HL-60/S4 treated with retinoic acid at 250 ng/mL for 4 days and 3 days (cell line): ENCODE measurements around the gene EXD3.
"Not testable (repeated sequence)": the region's sequence is repeated elsewhere in the genome, so short reads cannot be mapped to it uniquely, and the experiment has no call there.

ENCODE experiments used
- in situ Hi-C: fragments of 300-500 bp; cut with MboI; formaldehyde crosslinking; loops from 2 replicates; pipeline ENCODE4 v1.7.0; 2022; ENCODE audit warnings: low sequenced_read_pairs

The EXD3 gene

DNA sequence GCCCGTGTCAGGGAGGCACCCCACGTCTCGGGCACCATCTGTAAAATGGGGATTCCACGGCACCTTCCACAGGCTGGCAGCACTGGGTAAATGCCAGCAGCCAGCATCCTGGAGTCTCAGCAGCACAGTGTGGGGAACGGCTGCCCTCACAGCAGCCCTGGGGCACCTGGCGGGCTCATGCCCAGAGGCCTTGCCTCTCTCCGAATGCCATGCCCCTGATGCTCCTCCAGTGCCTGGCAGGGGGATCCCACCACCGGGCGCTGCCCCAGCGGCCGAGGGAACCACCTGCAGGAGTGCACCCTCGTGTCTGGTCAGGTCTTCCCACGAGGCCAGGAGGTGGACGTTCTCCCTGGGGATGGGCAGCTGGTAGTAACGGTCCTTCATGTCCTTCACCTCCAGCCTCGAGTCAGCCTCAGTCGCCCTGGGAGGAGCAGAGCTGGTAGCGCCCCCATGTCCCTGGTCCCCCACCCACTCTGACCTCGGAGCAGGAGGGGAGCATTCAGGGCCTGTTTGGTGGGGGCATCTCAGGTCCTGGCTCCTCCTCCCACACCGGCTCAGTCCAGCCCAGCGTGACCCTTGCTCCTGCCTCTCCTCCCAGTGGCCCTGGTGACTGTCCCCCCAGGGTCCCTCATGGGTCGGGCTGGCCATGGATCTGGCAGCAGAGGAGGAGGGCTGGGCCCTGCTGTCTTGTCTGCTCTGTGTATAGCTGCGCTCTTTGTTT lies 71.0 kb downstream of the EXD3 start:
- in situ Hi-C loops, result no loop called here

DNA sequence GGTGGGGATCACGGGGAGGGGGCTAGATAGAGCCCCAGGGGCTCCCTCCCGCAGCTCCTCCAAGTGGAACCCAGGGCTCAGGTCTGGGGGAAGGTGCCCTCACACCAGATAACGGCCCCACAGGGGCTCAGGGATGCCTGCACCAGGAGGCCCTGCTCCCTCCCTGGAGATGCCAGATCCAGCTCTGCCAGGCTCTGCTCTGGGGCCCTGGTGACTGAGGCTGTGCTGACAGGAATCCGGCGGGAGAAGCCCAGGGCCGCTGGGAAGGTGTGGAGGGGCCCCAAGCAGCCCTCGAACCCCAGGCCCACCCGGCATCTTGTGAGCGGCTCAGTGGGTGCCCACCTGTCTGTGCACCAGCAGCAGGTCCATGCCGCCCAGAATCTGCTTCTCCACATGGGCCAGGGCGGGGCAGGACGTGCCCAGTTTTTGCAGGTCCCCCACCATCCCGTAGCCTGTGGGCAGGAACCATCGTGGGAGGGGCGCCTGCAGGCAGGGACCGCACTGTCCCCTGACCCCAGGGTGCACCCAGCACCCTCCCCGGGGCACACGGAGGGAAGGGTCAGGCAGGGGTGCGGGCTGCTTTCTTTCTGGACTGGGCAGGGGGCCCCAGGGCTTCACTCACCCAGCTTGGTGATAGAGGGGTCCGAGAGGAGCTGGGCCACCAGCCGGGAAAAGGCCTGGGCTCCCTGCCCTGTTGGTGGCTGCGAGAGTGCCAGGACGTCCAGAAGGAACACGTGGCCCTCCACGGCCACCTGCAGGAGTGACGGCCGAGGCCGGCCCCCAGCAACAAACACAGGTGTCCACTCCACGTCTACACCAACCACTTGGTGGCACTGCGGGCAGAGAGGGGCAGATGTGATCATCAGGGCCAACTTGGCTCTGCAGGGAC lies 72.0 kb downstream of the EXD3 start:
- in situ Hi-C loops, result no loop called here

DNA sequence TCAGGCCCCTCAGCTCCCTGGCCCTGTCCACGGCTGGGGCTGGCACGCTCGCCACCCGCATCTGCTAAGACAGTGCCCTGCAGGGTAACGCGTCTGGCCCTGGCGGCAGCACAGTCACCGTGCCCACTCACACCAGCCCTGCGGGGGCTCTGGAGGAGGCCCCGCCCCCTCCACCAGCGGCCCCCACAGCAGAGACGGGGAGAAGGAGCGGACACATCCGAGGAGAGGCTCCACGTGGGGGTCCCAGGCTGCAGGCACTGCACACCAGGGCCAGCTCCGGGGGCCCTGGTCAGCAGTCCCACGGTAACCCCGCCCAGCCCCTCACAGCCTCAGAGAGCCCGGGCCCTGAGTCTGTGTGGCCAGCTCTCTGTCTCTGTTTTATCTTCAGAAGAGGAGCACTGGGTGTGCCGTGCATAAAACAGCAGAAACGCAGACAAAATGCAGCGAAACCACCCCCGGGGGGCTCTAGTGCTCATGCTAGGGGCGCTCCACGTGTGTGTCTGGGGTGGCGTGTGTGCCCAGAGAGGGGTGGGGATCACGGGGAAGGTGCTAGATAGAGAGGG lies 73.4 kb downstream of the EXD3 start:
- in situ Hi-C loops, result no loop called here

DNA sequence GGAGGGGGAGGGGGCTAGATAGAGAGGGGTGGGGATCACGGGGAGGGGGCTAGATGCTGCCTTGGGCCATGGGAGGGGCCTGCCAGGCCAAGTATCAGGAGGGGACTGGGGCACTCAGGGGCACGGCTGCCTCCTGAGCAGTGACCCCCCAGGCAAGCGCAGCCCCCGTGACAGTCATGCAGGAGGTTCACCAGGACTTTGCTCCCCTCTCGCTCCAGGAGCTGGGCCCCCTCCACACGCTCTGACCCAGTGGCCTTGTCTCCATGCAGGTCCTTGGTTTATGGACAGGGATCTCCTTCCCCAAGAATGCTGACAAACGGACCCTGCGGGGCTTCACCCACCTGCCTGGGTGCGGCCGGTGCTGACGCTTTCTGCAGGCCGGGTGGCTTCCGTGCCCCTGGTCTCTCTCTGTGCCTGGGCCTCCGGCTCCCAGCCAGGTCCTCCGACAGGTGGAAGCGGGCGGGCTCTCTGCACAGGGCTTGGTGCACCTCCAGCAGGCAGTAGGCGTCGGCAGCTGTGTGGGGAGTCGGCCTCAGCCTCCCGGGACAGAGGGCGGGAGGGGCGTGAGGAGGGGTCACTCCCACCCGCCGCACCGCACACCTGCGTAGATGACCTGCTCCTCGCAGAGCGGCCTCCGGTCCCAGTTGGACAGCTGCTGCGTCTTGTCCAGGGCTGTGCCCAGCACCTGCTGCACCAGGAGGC lies 74.0 kb downstream of the EXD3 start:
- in situ Hi-C loops, result no loop called here

DNA sequence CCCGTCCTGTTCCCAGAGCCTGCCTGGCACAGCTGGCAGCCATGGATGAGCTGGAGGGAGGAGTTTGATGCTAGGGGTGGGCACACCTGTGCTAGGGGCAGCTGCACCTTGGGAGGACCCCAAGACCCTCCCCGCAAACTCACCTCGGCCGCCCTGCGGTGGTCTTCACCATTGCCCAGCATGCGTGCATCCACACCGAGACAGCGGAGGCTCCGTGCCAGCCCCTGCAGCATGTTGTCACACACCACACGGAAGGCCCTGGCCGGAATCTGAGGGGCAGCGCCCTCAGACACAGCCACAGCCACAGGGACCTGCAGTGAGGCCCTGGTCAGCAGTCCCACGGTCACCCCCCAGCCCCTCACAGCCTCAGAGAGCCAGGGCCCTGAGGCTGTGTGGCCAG lies 75.0 kb downstream of the EXD3 start:
- in situ Hi-C loops, result no loop called here

DNA sequence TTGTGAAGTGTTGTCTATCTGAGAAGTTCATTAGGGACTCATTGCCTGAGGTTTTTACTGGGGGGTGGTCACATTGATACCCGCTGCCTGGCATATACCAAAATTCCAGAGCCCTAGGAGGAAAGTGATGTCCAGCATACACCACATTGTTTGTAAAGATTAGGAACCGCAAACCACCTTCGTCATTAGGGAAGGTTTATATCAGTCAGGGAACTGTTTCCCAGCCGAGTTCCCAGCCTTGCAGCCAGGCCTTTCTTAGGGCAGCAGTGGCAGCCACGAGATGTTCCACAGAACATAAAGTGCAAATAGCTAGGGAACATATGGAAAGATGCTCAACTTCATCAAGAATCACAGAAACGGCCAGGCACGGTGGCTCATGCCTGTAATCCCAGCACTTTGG lies 80.5 kb downstream of the EXD3 start:
- in situ Hi-C loops, result no loop called here

DNA sequence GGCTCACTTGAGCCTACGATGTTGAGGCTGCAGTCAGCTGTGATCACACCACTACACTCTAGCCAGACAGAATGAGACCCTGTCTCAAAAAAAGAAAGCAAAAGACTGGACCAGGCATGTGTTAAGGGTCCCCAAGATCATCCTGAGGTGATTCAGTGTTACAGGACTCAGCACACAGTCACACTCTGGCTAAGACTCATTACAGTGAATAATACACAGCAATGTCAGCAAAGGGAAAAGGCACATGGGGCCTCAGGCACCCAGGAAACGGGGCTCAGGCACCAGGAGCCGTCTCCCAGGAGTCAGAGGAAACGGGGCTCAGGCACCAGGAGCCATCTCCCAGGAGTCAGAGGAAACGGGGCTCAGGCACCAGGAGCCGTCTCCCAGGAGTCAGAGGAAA lies 81.7 kb downstream of the EXD3 start:
- in situ Hi-C loops, result no loop called here

DNA sequence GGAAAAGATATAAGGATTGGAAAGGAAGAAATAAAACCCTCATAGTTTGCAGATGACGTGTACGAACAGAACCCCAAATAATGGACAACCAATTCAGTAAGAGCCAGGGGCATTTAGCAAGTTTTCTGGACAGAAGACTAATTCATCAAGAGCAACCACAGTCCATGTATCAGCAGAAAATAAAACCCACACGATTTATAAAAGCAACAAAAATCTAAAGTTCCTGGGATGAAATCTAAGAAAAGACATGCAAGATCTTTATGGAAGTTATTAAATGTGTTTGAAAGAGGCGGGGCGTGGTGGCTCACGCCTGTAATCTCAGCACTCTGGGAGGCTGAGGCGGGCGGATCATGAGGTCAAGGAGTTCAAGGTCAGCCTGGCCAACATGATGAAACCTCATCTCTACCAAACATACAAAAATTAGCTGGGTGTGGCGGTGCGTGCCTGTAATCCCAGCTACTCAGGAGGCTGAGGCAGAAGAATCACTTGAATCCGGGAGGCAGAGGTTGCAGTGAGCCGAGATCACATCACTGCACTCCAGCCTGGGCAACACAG lies 83.0 kb downstream of the EXD3 start:
- in situ Hi-C loops, result not testable (repeated sequence)

DNA sequence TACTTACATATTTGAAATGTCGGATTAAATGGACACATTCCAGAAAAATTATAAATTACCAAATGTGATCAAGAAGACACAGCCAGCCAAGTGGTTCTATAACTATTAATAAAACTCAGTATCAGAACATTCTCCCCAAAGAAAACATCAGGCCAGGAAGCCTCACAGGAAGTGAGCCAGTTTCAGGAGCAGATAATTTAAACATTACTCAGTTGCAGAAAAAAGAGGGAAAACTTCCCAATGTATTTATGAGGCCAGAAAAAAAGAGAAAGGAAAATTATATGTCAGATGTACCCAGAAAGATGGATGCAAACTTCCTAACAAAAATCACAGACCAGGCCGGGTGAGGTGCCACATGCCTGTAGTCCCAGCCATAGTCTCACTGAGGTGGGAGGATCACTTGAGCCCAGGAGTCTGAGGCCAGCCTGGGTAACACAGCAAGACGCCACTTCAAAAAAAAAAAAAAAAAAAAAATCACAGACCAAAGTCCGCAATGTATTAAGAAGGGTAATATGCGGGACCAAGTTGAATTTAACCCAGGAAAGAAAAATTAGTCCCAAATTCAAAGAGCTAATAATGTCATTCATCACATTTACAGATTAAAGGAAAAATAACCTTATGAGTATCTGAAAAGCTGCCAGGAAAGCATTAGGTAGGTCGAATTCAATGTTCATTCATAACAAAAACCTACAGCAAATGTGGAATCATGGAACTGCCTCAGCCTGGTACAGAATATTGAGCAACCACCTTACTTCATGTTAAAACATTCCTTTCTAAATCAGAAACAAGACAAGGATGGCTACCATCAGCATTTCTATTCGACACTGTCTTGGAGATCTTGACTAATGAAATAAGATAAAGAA lies 83.7 kb downstream of the EXD3 start:
- in situ Hi-C loops, result no loop called here

DNA sequence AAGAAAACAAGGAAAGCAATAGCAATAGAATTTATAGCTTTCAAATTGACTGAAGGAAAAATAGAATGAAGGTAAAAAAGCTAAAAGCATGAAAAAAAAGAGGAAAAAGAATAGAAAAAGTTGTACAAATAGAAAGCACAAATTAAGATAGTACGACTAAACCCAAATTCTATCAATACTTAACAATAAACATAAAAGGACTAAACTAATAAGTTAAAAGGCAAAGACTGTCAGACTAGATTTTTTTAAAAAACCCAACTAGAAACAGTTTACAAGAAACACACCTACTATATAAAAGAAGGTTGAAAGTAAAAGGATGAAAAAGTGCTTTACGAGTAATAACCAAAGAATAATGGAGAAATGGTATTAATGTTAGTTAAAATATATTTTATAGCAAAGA lies 86.2 kb downstream of the EXD3 start:
- in situ Hi-C loops, result no loop called here

DNA sequence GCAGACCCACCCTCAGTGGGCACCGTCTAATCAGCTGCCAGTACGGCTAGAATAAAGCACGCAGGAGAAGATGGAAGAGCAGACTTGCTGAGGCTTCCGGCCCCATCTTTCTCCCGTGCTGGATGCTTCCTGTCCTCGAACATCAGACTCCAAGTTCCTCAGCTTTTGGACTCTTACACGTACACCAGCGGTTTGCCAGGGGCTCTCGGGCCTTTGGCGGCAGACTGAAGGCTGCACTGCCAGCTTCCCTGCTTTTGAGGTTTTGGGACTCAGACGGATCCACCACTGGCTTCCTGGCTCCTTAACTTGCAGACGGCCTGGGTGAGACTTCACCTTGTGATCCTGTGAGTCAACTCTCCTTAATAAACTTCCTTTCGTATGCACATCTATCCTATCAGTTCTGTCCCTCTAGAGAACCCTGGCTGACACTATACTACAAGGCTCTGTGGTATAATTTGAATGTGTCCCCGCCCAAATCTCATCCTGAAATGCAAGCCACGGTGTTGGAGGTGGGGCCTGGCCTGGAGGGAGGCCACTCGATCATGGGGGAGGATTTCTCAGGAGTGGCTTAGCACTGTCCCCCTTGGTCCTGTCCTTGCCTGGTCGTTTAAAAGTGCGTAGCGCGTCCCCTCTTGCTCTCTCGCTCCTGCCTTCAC lies 89.8 kb downstream of the EXD3 start:
- in situ Hi-C loops, result no loop called here

DNA sequence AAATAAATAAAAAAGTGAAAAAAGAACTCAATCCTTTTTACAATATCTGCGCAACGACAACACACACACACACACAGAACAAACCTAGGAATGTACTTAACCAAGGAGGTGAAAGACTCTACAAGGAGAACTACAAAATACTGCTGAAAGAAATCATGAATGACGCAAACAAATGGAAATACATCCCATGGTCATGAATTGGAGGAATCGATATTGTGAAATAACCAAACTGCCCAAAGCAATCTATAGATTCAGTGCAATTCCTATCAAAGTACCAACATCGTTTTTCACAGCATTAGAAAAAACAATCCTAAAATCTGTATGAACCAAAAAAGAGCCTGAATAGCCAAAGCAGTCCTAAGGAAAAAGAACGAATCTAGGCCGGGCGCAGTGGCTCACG lies 91.0 kb downstream of the EXD3 start:
- in situ Hi-C loops, result no loop called here

DNA sequence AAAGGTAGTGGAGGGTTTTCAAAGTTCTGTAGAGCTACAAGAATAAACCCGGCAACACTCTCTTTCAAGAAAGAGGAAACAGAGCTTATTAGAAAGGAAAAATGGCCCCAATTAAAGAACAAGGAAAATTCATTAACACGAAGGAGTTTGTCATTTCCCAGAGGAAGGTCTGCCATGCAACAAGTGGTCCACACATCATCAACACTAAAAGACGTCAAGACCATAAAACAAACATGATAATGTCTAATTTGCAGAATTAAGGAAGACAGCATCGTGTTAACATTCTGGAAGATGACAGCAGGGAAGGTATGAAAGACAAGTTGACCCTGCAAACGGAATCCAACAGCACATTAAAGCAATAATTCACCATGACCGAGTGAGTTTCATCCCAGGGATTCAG lies 92.3 kb downstream of the EXD3 start:
- in situ Hi-C loops, result no loop called here

DNA sequence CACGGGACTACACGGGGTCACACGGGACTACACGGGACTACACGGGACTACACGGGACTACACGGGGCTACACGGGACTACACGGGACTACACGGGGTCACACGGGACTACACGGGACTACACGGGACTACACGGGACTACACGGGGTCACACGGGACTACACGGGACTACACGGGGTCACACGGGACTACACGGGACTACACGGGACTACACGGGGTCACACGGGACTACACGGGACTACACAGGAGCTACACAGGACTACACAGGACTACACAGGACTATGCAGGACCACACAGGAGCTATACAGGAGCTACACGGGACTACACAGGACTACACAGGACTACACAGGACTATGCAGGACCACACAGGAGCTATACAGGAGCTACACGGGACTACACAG lies 93.4 kb downstream of the EXD3 start:
- in situ Hi-C loops, result not testable (repeated sequence)

DNA sequence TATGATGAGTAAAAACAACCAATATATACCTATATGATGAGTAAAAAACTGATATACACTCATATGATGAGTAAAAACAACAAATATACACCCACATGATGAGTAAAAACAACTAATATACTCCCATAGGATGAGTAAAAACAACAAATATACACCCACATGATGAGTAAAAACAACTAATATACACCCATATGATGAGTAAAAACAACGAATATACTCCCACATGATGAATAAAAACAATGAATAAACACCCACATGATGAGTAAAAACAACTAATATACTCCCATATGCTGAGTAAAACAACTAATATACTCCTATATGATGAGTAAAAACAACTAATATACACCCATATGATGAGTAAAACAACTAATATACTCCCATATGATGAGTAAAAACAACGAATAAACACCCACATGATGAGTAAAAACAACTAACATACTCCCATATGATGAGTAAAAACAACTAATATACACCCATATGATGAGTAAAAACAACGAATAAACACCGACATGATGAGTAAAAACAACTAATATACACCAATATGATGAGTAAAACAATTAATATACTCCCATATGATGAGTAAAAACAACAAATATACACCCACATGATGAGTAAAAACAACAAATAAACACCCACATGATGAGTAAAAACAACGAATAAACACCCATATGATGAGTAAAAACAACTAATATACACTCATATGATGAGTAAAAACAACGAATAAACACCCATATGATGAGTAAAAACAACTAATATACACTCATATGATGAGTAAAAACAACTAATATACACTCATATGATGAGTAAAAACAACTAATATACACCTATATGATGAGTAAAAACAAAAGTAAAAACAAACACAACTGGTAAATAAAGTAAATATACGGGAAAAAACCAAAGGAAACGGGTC lies 95.1 kb downstream of the EXD3 start:
- in situ Hi-C loops, result not testable (repeated sequence)

DNA sequence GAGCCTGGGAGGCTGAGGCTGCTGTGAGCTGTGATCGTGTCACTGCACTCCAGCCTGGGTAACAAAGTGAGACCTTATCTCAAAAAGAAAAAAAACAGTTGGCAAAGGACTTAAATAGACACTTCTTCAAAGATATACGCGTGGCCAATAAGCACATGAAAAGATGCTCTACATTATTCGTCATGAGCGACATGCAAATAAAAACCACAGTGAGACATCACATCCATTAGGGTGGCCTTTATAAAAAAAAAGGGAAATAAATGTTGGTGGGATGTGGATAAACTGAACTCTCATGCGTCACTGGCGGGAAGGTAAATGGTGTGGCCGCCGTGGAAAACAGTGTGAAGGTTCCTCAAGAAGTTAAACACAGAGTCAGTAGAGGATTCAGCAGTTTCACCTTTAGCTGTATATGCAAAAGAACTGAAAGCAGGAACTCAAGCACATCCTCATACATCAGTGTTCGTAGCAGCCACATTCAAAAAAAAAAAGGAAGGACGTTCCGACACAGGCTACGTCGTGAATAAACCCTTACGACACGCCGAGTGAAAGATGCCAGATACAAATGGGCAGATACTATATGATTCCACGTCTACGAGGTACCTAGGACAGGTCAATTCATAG lies 96.4 kb downstream of the EXD3 start:
- in situ Hi-C loops, result no loop called here

DNA sequence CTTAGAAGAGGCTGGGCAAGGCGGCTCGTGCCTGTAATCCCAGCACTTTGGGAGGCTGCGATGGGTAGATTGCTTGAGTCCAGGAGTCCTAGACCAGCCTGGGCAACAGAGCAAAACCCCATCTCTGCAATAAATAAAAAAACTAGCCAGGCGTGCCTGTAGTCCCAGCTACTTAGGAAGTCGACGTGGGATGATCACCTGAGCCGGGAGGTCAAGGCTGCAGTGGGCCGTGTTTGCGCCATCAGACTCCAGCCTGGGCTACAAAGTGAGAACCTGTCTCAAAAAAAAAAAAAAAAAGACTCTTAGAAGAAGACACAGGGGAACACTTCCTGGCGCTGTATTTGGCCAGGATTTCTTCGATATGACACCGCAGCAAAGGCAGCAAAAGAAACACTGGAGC lies 97.2 kb downstream of the EXD3 start:
- in situ Hi-C loops, result no loop called here

DNA sequence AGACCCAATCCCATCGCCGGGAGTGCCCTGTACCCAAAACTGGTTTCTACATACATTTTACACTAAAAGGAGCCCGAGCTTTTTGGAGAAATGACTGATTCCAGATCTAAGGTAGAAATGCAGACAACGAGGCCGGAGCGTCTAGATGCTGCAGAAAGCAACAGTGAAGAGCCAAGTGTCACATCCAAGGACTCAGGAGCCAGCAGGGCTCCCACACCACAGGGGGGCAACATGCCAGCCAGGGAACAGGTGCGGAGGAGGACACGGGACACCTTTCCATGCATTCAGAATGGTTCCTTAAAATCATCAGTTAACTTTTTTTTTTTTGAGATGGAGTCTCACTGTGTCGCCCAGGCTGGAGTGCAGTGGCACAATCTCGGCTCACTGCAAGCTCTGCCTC lies 97.8 kb downstream of the EXD3 start:
- in situ Hi-C loops, result no loop called here
